NCI-H2029 treated with DMSO at 0.1 percent for 48 hours (cell line): ENCODE measurements around the gene CREBBP.

Source experiments
- DNase-seq: peaks from one replicate; lab custom pipeline; 2025; lab: John Stamatoyannopoulos, UW

CREBBP gene

DNA sequence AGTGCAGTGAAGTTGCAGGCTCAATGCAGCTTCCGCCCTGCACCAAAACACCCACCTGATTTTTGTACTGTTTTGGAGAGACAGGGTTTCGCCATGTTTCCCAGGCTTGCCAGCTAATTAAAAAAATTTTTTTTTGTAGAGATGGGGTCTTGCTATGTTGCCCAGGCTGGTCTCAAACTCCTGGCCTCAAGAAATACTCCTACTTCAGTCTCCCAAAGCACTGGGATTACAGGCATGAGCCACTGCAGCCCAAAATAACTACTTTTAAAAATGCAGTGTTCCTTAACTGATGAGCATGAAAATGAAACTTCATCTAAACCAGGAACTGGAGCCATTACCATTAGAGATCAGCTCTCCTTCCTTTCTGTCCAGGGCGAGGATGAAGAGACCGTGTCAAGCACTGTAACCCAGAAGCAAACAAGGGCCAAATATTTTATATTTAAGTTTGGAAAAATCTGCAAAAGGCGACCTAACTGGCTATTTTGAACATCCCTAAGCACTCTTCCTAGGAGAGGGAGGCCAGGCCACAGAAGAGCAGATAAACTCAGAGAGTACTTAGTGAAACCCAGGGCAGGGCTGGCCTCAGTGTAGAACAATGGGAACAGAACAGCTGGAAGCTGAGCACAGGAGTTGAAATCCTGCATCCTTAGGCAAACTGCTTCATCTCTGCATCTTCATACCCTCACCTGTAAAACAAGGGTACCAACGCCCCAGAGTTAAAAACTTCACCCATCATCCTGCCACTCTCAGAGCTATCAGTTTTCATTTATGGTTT lies 24.0 kb downstream of the CREBBP start:
- no peak for DNase-seq

DNA sequence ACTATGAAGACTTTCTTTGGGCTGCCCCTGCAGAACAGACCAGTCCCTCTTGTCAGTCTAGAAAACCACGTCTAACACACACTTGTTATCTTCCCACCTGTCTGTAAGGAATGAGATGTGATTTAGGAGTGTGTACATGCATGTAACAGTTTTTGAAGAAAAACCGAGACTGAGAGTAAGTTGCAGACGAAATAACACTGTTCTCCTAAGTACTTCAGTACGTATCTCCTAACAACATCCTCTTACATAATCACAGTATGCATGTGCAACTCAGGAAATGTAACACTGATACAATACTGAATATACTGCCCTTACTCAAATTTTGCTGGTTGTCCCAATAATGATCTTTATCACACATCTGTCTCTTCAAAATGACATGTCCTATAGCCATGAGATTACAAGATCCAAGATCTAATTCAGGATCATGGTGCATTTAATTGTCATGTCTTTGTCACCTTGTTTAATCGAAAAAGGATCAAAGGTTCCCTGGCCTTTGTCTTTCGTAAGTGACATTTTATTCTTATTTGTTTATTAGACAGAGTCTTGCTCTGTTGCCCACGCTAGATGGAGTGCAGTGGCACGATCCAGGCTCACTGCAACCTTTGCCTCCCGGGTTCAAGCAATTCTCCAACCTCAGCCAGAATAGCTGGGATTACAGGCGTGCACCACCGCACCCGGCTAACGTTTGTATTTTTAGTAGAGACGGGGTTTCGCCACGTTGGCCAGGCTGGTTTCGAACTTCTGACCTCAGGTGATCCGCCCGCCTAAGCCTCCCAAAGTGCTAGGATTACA lies 25.6 kb downstream of the CREBBP start:
- no peak for DNase-seq

DNA sequence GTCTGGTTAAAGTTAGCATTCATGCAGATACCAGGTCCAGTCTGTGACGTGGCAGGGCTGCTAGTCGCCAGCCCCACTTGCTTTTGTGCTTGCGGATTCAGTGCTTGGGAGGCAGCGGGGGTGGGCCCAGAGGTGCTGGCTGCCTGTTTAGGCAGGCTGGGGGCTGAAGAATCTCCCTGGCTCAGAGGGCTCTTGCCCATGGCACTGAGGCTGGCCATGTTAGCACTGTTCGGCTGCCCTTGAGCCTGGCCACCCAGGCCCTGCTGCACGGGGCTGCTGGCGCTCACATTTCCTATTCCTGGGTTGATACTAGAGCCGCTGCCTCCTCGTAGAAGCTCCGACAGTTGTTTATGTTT lies 30.0 kb downstream of the CREBBP start:
- DNase-seq = no peak

DNA sequence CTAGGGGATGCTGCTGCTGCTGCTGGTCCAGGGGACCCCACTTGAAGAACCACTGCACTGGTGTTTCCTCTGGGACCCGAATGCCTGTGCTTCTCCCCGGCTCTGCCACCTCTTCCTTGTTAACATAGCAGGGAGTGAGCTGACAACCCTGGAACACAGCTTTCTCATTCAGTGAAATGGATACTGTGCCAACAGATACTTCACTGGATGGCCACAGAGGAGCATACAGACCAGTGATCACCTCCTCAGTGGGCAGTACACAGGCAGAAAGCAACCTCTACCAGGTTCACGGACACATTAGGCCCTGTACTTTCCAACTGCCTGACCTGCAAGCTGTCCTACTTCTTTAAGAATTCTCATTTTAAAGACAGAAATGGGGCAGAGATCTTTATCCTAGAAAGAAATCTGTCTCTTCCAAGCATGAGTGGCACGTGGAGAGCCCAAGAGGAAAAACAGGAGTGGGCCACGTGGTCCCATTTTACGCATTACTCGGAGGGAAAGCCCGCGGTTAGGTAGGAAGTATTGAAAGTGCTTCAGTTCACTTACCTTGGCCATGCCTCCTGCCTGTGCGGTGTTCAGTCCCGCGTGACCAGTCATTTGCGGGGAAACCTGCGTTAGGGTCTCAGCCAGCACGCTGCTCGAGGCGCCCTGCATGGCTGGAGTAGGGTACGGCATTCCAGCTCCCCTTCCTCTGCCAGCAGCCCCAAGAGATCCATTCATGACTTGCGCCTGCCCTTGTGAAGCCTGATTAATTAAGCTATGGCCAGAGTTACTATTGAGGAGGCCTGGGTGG lies 30.6 kb downstream of the CREBBP start:
- DNase-seq = no peak

DNA sequence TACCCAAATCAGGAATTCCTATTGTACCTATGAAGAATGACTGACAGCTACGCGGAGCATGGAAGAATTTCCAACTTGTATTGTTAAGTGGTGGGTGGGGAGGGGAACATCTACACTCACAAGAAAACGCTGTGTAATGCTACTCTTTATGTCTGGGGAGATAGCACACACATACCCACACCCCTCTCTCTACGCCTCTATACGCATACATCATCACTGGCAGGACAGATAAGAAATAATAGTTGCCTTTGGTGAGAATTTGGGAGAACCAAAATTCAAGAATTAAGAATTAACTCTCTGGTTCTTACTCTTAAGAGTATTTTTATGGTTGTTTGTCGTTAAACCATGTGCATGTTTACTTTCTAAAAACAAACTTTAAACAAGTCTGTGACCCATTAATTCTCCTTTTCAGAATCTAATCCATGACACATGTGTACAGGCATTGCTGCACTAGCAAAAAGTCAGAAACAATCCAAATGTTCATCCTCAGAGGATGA lies 33.9 kb downstream of the CREBBP start:
- no peak for DNase-seq

DNA sequence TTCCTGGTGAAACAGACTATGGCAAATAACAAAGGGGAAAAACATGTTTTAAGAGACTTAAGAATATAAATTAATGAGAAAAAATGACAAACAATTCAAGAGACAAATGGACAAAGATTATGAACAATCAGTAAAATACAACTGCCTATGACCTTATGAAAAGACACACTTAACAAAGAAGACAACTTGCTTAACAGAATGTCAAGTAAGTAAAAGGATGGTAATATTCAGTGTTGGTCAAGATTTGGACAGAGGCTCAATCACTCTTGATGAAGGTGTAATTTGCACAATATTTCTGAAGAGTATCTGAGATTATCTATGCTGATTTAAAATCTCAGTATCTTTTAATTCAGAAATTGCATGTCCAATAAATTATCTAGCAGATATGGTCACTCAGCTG lies 34.4 kb downstream of the CREBBP start:
- no peak for DNase-seq

DNA sequence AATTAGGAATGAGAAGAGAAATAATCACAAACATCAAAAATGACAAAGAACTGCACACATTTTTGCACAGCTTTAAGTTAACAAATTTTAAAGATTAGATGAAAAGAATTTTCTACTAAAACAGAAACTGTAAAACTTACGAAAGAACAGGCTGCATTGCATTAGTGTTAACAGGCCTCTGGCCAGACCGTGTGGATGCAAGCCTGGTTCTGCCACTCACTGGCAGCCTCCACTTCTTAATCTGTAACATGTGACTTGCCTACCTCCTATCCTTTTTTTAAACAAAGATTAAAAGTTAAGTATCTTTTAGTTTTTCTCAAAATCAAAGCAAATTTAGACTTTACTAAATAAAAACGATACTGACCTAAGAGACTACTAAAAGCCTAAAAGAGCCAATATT lies 37.5 kb downstream of the CREBBP start:
- no peak for DNase-seq

DNA sequence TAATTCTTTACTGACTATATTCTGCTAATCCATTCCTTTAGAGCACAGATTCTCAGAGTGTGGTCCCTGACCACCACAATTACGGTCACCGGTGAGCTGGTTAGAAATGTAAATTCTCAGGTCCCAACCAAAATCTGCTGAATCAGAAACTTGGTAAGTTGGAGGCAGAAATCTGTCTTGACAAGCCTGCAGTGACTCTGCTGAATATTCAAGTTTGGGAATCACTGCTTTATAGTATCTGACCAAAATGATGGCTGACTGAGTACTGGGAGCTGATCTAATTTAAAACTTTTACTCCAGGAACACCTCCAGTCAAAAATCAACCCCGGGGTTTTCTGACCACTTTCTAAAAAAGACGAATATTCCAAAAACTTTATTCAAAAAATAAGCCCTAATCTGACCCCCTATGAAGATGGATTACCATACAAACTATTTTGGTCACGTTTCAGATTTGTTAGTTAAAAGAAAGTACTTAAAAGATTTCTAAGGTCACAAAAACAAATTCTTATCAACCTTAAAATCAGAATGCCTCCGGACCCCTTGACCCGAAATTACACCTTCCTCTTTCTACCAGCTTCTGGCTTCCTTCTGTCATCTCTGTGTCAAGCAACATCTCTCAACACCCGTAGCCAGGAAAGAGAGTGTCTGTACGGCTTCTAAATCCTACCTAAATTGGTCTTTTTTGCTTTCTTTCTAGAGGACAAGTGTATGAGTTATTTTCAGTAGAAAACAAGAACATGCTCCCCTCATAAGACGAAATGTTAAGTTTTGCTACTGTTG lies 38.6 kb downstream of the CREBBP start:
- no peak for DNase-seq

DNA sequence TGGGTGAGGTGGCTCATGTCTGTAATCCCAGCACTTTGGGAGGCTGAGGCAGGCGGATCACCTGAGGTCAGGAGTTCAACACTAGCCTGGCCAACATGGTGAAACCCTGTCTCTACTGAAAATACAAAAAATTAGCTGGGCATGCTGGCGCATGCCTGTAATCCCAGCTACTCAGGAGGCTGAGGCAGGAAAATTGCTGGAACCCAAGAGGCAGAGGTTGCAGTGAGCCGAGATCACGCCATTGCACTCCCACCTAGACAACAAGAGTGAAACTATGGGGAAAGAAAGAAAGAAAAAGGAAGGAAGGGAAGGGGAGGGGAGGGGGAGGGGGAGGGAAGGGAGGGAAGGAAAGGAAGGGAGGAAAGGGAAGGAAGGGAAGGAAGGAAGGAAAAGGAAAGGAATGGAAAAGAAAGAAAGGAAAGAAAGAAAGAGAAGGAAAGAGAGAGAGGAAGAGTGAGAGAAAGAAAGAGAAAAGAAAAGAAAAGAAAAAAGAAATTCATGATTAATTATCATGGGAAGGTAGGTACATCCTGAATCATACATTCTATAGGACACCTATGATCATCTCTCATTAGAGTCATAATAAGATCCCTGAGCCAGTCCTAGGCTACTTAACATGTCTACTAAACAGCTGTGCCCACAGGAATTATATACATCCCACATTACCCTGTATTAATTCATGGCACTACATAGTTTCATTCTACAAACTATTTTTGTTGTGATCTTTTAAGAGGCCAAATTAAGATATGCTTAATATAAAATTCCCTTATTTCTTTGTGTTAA lies 40.9 kb downstream of the CREBBP start:
- no peak for DNase-seq

DNA sequence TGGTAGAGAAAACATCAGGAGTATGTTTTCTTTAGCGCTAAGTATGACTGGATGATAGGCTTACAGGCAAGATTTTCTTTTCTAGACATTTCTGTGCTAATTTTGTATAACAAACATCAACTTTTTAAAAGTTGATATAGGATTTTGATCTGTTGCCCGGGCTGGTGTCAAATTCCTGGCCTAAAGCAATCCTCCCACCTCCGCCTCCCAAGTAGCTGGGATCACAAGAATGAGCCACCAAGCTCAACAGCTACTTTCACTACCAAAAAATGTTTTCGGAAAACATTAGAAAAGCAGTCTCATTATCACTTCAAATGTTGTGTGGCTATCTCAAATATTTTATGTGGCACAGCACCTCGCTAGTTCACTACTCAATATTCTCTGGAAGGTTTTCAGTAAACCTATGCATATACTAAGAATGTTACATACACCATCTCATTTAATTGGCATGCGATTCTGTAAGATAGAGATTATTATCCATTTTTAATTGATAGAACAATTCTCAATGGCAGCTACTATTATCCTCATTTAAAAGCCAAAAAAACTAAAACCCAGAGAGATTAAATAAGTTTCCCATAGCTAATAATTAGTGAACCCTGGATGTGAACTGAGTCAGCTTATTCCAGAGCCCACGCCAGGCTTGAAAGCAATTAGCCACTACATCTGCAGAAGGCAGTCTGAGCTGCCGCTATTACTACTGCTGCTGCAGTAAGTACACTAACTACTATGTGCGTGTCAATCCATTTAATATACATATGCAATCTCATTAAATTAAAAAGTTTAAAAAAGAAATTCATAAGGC lies 41.7 kb downstream of the CREBBP start:
- no peak for DNase-seq

DNA sequence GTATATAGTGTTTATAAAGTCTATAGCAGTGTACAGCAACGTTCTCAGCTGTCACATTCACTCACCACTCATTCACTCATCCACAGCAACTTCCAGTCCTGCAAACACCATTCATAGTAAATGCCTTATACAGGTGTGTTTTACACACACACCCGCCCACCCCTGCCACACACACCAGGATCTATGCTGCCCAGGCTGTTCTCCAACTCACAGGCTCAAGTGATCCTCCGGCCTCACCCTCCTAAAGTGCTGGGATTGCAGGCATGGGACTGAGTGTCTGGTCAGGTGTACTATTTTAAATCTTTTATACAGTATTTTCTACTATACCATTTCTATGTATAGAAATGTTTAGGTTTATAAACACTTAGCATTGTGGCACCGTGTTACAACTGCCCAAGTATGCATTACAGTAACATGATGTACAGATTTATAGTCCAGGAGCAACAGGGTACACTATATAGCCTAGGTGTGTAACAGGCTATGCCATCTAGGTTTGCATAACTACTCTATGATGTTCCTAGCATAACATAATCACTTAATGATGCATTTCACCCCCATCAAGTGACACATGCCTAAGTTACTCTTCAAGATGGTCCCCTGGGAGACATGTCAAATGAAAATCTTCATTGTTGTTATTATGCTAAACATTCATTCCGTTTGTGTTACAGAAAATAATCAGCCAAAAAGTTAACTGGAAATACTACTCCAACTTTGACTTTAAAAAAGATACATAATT lies 42.5 kb downstream of the CREBBP start:
- DNase-seq = no peak

DNA sequence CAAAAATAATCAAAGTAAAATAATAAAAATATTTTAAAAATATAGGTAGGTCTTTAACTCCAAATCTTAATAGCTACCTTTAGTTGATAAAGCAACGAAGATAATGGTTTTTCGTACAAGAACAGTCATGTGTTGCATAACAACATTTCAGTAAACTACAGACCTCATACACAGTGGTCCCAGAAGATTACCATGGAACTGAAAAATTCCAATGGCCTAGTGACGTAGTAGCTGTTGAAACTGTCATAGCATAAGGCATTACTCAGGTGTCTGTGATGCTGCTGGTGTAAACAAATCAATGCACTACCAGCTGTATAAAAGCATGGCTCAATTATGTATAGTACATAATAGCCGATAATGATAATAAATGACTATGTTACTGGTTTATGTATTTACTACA lies 43.9 kb downstream of the CREBBP start:
- DNase-seq = no peak

DNA sequence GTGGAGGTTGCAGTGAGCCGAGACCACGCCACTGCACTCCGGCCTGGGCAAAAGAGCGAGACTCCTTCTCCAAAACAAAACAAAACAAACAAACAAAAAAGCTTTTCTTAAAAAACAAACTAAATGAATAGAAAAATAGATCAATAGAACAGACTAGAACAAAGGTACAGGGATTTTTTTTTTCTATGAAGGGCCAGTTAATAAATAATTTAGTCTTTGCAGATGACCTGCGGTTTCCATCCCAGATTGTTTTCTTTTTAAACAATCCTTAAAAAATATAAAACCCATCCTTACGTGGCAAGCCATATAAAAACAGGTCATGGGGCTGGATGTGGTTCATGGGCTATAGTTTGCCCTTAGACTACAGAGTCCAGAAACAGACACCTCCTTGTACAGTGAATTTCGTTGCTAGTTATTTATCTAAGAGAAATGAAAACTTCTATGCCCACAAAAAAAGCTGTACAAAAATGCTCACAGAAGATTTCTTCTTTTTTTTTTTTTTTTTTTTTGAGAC lies 45.4 kb downstream of the CREBBP start:
- no peak for DNase-seq

DNA sequence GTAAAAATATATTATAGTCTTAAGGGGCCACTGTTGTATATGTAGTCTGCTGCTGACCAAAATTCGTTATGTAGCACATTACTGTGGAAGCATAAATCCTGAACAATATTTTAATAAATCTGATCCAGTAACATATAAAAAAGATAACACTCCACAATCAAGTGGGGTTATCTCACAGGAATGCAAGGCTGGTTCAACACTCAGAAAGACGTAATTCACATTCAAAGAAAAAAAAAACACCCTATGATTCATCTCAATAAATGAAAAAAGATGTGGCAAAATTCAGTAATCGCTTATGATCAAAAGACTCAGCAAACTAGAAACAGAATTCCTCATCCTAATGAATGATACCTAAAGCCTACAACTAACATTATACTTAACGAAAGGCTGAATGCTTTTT lies 47.8 kb downstream of the CREBBP start:
- DNase-seq = no peak

DNA sequence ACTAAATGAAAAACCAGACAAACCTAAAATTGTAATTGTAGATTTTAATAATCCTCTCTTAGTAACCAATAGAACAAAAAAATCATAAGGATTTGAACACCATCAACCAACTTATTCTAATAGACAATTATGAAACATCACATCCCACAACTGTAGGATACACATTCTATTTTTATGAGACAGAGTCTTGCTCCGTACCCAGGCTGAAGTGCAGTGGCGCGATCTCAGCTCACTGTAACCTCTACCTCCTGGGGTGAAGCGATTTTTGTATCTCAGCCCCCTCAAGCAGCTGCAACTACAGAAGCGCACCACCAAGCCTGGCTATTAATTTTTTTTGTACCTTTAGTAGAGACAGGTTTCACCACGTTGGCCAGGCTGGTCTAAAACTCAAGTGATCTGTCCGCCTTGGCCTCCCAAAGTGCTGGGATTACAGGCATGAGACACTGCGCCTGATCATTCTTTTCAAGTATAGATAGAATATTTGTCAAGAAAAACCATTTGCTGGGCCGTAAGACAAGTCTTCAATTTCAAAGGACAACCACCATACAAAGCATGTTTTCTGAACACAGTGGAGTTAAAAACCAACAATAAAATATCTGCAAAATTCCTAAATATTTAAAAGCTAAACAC lies 49.8 kb downstream of the CREBBP start:
- DNase-seq = no peak

DNA sequence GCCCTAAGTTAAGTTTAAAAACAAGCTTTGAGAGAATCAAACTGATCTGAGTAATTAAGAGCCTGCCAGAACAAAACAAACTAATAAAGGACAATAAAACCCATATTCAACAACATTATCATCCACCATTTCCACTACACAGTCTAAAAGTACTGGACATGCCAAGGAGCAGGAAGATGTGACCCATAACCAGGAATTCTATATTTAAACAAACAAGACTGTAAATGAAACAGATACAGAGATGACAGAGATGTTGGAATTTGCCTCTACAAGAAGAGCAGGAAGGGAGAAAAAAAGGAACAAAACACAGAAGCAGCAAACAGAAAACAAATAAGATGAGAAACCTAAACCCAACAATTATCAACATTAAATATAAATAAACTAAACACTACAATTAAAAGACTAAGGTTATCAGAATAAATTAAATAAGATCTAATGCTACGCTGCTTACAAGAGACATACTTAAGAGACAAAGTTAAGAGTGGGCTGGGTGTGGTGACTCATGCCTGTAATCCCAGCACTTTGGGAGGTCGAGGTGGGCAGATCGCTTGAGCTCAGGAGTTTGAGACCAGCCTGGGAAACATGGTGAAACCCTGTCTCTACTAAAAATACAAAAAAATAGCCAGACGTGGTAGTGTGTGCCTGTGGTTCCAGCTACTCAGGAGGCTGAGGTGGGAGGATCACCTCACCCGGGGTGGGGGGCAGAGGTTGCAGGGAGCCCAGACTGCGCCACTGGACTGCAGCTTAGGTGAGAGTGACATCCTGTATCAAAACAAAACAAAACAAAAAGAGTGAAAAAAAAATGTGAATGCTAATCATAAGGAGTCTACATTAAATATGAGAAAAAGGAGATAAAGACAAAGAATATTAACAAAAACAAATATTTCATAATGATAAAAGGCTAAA lies 50.6 kb downstream of the CREBBP start:
- DNase-seq = no peak

DNA sequence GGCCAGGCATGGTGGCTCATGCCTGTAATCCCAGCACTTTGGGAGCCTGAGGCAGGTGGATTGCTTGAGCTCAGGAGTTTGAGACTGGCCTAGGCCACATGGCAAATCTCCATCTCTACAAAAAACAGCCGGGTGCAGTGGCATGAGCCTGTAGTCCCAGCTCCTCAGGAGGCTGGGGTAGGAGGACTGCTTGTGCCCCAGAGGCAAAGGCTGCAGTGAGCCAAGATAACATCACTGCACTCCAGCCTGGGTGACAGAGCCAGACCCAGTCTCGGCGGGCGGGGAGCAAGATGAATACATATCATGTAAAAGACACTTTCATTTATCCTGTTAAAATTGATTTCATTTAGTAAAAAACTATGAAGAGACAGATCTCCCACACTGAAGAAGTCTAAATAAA lies 54.6 kb downstream of the CREBBP start:
- no peak for DNase-seq

DNA sequence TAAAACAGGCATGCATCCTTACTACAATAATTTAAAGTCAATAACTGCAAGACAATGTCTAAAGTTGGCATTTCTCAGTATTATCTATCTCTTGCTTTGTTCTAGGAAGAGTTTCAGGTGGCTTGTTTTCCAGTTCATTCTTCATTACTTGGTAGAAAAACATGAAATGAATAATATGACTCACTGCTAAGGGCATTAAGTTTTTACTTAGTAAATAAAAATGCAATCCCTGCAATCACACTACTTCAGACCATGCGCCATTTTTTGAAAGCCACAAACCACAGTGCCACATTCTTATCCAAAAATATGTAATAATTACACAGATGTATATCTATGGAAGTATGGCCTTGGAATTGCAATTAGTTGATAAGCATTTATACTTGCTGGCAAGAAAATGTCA lies 55.4 kb downstream of the CREBBP start:
- DNase-seq = no peak
